HTR-8/SVneo (cell line): Measurements from ENCODE around the gene CGB1.
A peak's percentile ranks its signal among the peaks of the same experiment; 100 is the strongest.
"Not testable (repeated sequence)": the region's sequence is repeated elsewhere in the genome, so short reads cannot be mapped to it uniquely, and the experiment has no call there.

ENCODE experiments used
- DNase-seq: peaks from one replicate; pipeline ENCODE4 v3.0.0; 2011; ENCODE audit warnings: low spot score, mixed read lengths; ENCODE audit not compliant: insufficient read length
- FAIRE-seq: peaks from 2 replicates; lab custom pipeline; 2011; peaks lifted over from hg19 to GRCh38; lab: Jason Lieb, UNC

The CGB1 gene

DNA sequence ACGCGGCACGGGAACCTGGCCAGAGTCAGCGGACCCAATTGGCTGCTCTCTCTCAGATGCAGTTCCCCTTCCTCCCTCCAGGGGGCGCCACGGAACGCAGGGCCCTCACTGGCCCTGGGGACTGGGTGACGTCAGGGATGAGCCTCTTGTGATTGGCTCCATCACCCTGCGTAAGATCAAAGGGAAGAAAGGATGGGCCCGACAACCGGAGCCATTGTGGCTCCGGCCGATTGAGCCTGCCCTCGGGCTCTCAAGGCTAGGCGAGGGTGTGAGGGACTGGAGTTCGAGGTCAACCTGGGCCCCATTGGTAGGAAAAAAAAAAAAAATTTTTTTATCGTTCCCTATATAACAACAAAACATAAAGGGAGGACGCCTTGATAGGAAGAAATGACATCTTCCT lies at the start of gene CGB1:
Gene CGB1, minus strand, starts transcription at position 81 of the 400 bp plus-strand sequence. CDS start 184 bp downstream, outside the sequence.
- DNase-seq, FAIRE-seq: not testable (repeated sequence)

DNA sequence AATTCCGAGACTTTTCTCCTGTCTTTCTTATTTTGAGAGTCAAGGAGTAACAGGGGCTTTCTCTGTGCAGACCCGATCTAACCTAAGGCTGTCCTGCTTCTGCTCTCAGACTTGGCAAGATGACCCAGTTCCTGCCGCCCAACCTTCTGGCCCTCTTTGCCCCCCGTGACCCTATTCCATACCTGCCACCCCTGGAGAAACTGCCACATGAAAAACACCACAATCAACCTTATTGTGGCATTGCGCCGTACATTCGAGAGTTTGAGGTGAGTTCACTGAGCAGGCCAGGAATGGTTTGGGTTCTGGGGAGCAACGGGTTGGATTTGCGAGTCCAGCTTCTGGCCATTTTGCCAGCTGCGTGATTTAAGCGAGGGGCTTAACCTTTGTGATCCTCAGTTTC lies 49.6 kb upstream of the CGB1 start:
- FAIRE-seq (no peak), DNase-seq (no peak)

DNA sequence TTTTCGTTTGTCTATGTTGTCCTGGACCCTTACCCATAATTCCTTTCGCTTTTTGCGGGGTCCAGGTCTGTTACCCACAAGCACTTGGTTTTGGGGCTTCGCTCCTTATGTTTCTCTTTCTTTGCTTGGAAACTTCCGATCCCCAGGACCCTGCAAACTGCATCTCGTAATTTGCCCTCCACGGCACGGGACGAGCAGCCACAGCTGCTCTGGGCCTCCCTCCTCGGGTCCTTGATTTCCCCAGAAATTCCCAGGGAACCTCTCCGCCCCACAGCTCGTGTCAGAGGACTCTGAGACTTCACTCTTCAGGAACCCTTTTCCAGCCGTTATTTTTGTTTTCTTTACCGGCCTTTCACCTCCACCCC lies 49.2 kb upstream of the CGB1 start:
- FAIRE-seq (no peak), DNase-seq (no peak)

DNA sequence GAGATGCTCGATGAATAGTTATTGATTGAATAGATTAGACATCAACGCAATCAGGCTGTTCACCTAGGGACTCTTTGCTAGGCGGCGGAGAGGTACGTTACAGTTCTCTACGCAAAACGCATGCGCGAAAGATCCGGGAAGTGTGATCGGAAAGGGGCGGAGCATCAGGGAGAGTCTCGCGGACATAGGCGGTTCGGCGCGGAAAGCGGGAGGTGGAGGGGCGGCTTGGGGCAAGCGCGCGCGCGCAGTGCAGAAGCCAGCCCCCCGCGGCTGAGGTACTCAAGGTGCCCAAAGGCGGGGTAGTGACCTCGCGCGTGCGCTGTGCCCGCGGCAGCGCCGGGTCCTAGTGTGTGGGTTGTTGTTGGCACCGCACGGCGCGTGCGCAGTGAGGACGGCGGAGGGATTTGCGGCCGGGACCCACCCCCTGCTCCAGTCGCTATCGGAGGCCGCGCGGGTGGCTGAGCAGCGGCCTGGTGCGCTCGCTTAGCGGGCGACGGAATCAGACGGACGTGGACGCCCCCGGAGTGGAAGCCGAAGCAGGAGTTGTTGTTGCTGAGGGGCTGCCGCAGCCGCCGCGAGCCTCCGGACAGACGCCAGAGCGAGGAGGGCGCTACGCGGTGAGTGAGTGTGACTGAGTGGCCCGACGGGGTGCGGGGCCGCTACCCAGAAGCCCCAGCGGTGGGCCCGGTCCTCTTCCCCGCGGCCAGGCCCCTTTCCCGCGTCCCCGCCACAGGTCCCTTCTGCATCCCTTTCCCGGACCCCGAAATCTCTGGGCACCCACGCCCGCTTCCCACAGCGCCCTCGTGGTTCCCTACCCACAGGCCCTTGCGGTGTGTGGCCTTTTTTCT lies 48.5 kb upstream of the CGB1 start, which contains the start of gene SNRNP70:
Gene SNRNP70, plus strand, starts transcription at position 432 of the 848 bp plus-strand sequence. CDS start 964 bp downstream, outside the sequence.
- peak; percentile 99 for DNase-seq
- peak; percentile 96 for FAIRE-seq

DNA sequence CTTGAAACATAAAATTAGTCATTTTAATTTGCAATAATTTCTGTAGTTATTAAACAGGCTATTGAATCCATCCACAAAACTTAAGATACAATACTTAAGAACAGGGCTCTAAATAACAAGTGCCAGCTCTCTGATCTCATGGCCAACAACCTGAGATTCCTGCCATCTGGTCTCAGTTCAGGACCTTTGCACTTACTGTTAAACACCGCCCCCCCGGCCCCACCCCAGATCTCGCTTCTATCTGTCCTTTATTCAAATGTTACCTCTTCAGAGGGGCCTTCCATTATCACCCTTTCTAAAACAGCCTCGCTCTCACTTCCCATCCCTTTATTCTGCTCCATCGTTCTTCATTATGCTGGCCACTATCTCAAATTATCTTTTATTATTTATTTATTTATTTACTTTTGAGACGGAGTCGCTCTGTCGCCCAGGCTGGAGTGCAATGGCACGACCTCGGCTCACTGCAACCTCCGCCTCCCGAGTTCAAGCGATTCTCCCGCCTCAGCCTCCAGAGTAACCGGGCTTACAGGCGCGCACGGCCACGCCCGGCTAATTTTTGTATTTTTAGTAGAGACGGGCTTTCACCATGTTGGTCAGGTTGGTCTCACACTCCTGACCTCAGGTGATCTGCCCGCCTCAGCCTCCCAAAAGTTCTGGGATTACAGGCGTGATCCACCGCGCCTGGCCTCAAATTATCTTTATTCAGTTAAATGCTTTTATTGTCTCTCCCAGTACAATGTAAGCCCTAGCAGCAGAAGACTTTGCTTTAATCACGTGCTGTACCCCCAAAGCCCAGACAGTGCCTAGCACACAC lies 47.7 kb upstream of the CGB1 start:
- FAIRE-seq (no peak), DNase-seq (no peak)

DNA sequence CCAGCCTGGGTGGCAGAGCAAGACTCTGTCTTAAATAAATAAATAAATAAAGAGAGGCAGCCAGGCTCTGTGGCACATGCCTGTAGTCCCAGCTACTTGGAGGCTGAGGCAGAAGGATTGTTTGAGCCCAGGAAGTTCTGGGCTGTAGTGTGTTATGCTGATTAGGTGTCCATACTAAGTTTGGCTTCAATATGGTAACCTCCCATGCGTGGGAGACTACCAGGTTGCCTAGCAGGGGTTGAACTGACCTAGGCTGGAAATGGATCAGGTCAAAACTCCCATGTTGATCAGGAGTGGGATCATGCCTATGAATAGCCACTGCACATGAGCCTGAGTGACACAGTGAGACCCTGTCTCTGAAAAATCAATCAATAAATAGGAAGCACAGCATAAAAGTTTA lies 44.6 kb upstream of the CGB1 start:
- no peak for DNase-seq
- no peak for FAIRE-seq

DNA sequence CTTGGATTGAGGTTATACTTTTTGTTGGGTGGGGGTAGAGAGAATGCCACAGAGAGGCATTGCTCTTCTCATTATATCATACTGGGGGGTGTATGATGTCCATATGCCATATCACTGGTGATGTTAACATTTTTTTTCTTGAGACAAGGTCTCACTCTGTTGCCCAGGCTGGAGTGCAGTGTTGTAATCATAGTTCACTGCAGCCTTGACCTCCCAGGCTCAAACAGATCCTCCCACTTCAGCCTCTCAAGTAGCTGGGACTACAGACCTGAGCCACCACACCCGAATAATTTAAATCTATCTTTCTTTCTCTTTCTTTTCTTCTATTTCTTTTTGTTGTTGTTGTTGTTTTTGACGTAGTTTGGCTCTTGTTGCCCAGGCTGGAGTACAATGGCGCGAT lies 43.7 kb upstream of the CGB1 start:
- FAIRE-seq (no peak), DNase-seq (no peak)

DNA sequence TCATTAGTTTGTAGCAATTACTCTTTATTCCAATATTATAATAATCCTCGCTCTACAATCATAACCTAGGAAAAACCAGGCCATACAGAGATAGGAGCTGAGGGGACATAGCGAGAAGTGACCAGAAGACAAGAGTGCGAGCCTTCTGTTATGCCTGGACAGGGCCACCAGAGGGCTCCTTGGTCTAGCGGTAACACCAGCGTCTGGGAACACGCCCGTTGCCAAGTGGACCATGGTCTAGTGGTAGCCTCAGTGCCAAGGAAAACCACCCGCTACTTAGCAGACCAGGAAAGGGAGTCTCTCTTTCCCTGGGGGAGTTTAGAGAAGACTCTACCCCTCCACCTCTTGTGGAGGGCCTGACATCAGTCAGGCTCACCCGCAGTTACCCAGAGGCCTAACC lies 38.2 kb upstream of the CGB1 start:
- DNase-seq, FAIRE-seq: not testable (repeated sequence)

DNA sequence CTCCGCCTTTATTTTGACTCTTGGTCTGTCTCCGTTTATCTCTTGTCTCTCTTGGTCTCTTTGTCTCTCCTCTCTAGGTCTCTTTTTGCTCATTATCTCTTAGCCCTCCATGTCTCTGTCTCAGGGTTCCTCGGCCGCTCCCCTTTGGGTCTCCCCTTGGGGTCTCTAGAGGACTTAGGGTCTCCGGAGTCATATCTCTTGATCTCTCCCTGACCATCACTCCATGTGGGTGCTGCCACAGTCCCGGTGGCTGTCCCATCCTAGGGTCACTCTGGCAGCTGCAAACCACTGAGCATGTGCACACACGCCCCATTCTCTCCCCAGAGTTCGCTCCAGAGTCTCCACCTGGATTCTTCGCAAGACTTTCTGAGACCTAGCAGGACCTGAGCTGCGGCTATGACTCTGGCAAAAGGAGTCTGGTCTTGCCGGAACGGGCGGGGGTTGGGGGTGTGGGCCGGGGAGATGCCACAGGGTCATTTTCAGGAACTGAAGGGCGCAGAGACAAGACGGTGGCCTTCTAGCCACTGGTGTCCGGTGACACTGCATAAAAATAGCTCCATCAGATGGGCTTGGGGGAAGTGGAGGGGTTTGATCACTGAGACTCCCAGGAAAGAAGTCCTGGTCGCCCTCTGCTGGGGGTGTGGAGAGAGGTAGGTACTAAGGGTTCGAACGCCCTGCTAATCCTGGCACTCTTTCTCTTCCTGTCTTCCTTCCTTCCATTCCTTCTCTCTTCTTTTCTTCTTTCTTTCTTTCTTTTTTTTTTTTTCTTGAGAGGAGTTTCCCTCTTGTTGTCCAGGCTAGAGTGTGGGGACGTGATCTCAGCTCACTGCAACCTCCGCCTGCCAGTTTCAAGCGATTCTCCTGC lies 37.1 kb upstream of the CGB1 start:
- FAIRE-seq (no peak), DNase-seq (no peak)

DNA sequence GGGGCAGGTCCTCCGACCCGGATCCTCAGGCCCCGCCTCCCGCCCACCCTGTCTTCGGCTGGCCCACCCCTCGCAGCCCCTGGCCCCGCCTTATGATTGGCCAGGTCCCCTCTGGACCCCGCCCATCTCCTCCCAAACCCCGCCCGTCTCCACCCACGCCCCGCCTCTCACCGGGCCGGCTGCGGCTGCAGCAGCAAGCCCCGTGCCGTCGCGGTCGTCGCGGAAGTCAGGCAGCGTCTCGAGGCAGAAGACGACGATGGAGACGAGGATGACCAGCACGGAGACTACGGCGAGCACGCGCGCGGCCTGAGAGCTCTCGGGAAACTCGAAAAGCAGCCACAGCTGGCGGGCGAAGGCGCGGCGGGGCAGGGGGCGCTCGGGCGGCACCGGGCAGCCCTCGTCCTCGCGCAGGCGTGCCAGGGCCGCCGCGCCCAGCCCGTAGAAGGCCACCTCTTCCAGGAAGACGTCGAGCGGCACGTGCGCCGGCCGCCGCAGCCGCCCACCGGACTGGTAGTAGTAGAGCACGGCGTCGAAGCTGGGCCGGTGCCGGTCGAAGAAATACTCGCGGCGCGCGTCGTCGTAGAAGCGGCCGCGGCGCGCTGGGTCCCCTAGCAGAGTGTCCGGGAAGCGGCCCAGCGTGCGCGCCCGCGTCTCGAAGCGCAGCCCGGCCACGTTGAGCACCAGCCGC lies 35.3 kb upstream of the CGB1 start:
- DNase-seq (no peak), FAIRE-seq (no peak)

DNA sequence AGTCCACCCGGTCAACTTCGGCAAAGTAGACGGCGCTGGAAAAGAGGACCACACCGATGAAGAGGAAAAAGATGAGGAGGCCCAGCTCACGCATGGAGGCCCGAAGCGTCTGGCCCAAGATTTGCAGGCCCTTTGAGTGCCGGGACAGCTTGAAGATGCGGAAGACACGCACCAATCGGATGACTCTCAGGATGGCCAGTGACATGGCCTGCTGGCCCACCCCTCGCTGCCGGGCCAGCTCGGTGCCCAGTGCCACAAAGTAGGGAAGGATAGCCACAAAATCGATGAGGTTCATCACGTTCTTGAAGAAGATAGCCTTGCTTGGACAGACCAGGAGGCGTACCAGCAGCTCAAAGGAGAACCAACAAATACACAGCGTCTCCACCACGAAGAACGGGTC lies 33.7 kb upstream of the CGB1 start:
- DNase-seq (no peak), FAIRE-seq (no peak)

DNA sequence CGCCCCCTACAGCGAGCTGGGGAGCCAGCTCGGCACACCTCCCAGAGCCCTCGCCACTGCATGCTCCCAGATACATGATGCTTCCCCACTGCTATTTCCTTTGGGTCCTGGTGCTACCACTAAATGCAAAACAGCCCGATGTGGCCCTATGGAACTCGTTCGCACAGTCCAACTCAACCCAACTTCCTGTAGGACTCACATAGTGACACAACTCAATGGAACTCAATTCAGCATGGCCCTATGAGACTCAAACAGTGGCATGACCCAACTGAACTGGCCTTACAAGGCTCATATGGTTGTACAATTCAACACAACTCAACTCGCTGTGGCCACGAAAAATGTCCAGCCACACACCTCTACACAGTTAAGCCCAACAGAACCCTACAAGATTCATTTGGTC lies 32.3 kb upstream of the CGB1 start:
- FAIRE-seq (peak; percentile 58), DNase-seq (no peak)

DNA sequence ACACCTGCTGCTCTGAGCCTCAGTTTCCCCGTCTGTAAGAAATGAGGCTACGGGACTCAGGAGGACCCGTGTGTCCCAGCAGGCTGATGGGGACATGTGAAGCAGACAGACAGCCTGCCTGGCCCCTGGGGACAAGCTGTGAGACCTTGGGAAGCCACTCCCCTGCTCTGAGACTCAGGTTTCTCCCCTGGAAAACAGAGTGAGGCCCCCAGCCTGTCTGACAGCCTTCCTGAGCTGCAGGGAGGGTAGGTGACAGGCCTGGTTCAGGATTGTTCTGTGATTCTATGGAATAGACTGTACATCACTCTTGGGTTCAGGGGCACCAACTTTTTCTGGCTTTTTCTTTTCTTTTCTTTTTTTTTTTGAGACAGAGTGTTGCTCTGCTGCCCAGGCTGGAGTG lies 30.9 kb upstream of the CGB1 start:
- DNase-seq (no peak), FAIRE-seq (no peak)

DNA sequence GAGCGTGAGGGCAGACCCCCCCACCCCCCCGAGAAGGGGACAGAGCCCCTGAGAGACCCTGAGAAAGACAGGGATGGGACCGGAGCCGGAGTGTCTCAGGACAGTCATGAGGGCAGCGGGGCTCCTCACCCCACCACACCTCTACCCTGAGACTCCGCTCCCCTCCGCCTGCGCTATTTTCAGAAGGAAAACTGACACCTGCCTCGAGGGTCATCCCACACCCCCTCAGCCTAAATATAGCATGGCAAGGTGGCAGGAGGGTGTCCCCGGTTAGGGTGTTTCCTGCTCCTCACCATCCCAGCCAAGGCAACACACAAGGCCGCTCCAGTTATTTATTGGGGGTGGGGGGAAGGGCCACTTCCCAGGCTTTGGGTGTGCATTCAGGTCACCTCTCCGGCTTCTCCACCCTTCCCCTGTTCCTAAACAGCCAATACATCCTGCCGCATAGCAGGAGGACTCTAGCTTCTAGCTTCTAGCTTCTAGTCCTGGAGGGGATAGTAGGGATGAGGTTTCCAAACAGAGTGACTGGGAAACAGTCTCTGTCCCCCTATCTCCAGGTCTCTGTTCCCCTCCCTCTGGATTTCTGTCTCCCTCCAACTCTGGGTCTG lies 29.3 kb upstream of the CGB1 start:
- no peak for FAIRE-seq

DNA sequence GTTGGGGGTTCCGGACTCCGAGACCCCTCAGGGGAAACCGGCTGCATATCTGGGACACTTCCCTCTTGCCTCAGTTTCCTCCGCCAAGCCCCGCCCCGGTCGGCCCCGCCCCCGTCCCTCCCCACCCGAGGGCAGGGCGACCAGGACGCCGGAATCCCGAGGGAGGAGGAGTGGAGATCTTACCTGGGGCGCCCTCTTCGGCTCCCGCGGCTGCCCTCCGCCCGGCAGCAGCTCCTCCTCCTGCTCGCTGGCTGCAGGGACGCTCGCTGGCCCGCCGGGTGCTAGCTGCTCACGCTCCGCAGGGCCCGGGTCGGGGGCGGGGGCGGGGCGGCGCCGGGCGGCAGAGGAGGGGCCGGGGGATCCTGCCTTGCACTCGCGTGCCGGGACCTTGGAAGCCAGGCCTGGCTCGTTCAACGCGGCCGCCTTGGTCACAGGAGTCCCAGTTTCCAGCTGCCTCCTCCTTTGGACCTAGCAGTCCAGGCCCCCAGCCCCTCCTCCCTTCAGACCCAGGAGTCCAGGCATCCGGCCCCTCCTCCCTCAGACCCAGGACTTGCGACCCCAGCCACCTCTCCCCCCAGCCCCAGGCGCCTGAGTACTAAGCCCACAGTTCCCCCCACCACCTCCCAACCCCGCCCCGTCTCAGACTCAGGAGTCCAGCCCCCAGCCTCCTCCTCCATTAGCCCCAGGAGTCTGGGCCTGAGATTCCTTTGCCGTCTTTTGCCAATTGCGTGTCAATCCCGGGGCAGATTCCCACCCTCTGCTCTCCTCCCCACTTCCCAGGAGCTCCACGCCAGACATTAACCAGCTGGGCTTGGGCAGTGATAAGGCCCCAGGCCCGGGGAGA lies 28.3 kb upstream of the CGB1 start, which contains the start of gene NTF4:
Gene NTF4, minus strand, starts transcription at position 51 of the 844 bp plus-strand sequence. CDS start 2,821 bp downstream, outside the sequence.
- DNase-seq (peak; percentile 70), FAIRE-seq (peak; percentile 38)

More for the DNA sequence above, 29.3 kb upstream of the CGB1 start:
- no peak for DNase-seq

DNA sequence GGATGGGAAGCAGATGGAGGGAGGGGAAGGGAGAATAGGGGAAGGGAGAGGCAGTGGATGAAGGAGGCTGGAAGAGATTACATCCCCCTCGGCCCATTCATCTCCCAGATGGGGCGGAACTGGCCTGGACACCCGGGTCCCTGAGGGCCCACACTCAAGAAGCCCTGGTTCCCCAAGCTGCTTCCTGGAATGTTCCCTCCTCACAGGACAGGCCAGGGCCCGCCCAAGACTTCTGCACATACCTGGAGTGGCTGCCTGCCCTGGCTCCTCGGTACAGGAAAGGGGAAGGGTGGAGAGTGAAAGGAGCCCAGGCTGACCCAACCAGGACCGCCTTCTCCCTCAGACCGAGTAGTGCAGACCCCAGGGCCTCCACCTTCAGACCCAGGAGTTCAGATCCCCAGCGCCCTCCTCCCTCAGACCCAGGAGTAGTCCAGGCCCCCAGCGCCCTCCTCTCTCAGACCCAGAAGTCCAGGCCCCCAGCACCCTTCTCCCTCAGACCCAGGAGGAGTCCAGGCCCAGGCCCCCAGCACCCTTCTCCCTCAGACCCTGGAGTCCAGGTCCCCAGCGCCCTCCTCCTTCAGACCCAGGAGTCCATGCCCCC lies 27.4 kb upstream of the CGB1 start:
- FAIRE-seq (no peak), DNase-seq (no peak)

DNA sequence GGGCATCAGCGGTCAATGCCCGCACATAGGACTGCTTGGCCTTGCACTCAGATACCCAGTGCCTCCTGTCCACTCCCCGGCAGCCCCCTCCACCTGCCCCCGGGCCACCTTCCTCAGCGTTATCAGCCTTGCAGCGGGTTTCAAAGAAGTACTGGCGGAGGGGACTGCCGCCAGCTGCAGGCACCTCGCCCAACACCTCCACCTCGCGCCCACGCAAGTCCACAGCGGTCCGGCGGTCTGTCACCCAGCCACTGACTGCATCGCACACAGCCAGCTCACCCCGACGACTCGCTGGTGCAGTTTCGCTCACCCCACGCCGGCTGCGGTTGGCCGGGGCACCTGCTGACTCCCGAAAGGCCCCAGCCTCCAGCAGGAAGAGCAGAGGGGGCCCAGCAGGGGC lies 24.8 kb upstream of the CGB1 start:
- FAIRE-seq = no peak
- no peak for DNase-seq

DNA sequence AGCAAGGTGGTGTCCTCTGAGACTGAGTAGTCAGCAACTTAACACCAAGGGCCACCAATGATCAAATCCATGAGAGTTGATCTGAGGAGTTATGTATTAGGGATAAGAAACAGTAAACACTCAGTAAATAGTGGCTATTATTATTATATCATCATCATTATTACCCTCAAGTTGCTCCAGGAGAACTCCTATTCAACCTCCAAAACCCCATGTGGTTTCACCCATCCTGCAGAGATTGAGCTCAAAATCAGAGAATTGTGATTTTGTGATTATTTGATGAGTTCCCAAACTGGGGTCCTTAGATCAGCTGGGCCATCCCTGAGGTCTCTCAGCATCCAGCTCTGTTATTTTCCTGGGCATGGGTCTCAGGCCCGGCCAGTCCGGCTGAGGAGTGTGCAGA lies 24.3 kb upstream of the CGB1 start:
- FAIRE-seq = no peak
- DNase-seq = no peak
